AG09319 (cell line): Measurements from ENCODE around the gene TSPEAR.

ENCODE experiments used
- DNase-seq: peaks from one replicate; pipeline ENCODE4 v3.0.0-alpha.2; 2010; ENCODE audit warnings: low read depth; ENCODE audit errors: extremely low read depth
- CTCF ChIP-seq: IDR thresholded peaks from 2 replicates; pipeline ENCODE4 v1.5.1; 2011; ENCODE audit warnings: low read depth, mild to moderate bottlenecking, inconsistent platforms, low read length, moderate library complexity

The TSPEAR gene

GRCh38 chr21:44456214-44456914, 255.0 kb downstream of the TSPEAR start:
- DNase-seq = no peak
- TF ChIP-seq CTCF = no peak

DNA sequence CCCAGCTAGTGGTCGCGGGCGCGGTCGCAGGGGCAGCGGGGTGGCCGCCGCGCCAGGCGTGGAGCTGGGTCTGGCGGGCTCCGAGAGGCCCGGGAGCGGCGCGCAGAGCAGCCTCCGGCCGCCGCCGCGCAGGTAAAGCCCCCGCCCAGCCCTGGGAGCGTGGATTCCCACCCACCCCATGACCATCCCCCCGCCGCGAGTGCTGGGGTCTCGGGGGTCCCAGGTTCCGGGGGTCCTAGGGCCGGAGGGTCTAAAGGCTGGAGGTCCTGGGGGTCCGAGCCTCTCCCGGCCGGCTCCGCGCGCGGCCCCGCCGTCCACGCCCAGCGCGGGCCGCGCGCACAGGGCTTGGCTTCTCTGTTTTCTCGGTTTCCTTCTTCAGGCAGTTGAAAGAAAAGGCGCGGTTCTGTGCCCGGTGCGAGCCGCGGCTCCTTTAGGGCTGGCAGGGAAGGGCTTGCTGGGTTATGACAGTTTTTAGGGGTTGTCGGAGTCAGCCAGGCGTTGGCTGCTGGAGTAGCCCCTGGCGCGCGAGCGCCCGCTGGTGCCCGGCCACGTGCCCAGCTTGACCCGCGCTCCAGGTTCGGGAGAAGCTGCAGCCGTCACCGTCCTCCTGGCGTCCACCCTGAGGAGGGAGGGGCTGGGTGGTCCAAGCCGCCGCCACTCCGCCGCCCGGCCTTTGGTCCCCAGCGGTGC, 255.7 kb downstream of the TSPEAR start:
- no peak for DNase-seq
- TF ChIP-seq CTCF = peak; percentile 16

DNA sequence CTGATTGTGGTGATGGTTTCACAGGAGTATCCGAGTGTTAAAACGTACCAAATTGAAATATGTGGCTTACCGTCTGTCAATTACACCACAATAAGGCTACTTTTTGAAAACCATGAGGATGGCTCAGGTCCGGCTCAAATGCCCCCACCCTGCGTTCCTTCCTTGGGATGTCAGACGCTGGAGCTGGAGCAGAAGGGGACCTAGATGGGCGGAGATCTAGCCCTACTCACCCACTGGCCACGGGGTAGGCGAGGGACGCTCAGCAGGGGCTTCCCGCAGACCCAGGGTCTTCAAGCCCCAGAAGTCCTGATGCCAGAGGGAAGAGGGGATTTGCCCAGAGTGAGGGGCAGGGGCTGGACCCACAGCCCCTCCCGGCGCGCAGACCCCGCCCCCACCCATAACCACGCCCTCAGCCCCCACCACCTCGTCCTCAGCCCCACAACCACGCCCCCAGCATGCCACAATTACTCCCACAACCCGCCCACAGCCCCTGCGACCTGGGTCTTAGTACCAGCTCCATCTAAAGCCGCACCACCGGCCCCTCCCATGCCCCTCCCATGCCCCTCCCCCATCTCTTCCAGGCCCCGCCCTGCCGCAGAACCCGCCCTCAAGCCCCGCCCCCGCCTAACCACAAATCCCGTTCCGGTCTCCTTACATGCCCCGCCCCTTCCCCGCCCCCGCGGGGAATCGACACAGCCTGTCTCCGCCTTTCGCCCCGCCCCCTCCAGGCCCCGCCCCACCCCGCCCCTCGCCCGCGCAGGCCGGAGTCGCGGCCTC, 256.4 kb downstream of the TSPEAR start, which contains the start of gene LRRC3:
Gene LRRC3, plus strand, starts transcription at position 764 of the 777 bp plus-strand sequence. CDS start 1,135 bp downstream, outside the sequence.
- peak; percentile 8 for DNase-seq
- TF ChIP-seq CTCF = no peak

GRCh38 chr21:44454058-44454457, 257.3 kb downstream of the TSPEAR start:
- no peak for TF ChIP-seq CTCF
- no peak for DNase-seq

DNA sequence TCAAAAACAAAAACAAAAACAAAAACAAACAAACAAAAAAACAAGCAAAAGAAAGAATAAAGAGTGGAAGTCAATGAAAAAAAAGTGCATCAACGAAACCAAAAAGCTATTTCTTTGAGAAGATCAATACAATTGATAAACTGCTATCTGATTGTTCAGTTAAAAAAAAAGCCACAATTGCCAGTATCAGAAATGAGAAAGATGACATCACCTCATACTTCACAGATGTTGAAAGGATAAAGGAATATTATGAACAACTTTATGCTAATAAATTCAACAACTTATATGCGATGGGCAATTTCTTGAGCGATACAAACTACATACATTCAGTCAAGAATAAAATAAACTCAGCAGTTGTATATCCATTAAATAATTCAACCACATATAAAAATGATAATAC, 258.3 kb downstream of the TSPEAR start:
- DNase-seq = no peak
- TF ChIP-seq CTCF = no peak

DNA sequence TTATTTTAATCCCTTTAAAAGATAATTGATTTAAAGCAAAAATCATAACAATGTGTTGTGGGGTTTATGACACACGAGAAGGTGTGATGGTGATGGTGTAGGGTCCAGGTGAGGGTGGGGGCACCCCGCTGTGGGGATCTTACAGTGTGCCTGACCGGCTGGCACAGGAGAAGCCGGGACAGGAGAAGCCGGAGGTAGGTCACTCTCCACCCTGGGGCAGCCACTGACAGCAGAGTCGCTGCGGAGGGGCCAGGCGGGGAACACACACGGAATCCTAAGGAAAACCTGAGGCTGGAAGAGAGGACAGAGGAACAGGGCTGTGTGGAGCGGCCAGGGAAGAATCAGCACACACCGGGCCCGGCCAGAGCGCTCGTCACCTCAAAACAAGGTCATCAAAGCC, 260.4 kb downstream of the TSPEAR start:
- no peak for TF ChIP-seq CTCF
- DNase-seq = no peak

DNA sequence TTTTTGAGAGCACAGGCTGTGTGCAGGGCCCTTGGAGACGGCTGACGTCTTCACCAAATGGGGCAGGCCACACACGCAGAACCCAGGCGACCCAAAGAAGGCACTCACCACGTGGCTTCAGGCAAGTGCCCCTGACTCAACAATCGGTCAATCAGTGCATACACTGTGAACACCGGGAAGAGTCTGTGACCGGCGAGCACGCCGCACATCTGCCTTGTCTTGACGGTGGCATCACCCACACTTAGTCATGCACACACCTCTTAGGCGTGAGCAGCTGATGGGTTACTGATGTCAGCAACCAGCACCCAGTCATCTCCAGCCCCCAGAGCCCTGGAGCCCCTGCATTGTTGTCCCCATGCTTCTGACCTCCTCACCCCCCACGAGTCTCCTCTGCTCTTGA, 261.0 kb downstream of the TSPEAR start:
- TF ChIP-seq CTCF = no peak
- DNase-seq = no peak
